NCI-H226 (cell line): ENCODE results near the gene IGF1R.

Experiments used
- DNase-seq: peaks from one replicate; pipeline ENCODE4 v3.0.0-alpha.2; 2015

IGF1R gene

DNA sequence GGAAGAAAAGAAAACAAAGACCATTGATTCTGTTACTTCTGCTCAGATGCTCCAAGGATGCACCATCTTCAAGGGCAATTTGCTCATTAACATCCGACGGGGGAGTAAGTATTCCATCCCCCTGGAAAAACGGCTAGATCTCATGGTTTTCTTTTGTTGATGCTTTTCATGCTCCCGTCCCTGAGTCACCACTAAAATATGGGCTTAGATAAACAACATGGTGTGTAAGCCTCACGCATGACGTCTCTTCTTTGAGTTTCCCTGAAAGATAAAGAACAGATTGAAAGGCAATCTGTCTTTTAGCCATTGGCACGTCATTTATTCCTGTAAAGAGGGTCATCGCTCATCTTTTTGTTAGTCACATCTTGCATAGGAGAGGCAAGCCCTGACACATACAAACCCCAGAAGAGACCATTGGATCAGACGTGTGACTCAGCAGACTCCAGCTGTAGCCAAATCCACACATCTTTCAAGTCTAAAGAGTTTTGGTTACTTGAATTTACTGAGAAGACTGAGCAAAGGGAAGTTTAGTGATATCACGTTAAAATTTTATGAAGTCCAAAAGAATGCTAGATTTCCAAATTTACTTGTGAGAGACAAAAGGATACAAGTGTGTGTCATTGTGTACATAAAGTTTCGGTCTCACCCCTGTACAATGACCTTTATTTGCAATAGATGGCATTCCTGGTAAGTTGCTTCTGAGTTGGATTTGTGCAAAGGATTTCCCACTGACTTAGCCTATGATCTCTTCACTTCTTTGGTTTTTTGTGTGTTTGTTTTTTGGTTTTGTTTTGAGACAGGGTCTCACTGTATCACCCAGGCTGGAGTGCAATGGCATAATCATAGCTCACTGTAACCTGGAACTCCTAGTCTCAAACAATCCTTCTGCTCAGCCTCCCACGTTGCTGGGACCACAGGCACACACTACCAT lies 248.7 kb downstream of the IGF1R start:
- DNase-seq, result peak; percentile 100

DNA sequence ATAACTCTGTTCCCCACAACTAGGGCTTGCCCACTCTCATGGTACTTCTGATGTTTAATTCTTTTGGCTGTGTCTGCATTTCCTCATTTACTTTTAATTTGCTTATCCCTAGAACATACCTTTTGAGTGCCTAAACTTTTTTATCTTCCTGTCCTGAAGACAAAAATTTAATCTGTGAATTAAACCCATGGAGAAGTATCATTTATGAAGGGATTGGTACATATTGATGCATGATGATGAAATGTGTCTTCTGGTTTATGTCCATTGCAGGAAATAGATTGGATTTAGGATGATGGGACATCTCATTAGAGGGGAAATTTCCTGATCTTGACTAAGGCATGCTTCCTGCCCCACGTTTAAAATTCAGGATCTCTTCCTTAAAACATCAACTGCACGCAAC lies 249.8 kb downstream of the IGF1R start:
- no peak for DNase-seq

DNA sequence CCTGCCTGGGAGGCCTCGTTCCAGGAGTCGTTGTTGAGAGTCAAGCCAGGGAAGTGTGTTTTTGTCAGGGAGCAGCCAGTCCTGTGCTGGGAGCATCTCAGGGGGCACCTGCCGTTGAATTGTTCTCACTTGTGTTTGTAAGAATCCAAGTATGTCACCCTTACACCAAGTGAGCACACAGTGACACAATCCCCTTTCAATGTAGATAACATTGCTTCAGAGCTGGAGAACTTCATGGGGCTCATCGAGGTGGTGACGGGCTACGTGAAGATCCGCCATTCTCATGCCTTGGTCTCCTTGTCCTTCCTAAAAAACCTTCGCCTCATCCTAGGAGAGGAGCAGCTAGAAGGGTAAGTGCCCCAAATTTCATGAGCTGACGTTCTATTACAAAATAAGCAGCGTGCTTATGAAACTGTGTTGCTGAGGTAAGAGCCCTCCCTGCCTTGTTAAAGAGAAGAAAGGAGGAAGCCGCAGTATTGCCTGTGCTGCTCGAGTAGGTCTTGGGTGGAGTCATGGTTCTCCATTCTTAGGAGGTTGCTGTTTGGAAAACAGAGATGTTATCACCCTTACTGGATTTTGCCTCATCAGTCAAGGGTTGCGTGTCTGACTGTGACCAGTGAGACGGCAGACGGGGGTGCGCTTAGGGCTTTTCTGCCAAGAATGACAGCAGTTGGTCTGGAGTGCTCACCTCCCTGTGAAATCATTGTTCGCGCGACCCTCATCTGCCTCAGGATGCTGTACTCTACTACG lies 251.1 kb downstream of the IGF1R start:
- peak; percentile 86 for DNase-seq

DNA sequence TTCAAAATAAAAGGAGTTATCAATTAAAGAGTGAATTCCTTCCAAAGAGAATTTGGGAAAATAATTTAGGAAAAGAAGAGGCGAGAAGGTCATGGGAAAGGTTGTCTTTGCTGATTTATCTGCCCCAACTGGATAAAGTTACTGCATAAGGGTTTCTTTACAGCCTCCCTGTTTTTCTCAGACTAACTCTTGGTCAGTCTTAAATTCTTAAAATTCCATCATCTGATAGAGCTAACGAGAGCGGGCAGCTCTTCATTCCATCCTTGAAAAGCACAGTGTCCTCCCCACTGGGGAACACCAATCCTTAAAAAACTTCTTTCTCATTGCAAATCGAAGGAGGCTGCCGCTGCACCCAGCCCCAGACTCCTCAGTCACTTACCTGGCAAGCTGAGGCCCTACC lies 252.0 kb downstream of the IGF1R start:
- peak; percentile 67 for DNase-seq

DNA sequence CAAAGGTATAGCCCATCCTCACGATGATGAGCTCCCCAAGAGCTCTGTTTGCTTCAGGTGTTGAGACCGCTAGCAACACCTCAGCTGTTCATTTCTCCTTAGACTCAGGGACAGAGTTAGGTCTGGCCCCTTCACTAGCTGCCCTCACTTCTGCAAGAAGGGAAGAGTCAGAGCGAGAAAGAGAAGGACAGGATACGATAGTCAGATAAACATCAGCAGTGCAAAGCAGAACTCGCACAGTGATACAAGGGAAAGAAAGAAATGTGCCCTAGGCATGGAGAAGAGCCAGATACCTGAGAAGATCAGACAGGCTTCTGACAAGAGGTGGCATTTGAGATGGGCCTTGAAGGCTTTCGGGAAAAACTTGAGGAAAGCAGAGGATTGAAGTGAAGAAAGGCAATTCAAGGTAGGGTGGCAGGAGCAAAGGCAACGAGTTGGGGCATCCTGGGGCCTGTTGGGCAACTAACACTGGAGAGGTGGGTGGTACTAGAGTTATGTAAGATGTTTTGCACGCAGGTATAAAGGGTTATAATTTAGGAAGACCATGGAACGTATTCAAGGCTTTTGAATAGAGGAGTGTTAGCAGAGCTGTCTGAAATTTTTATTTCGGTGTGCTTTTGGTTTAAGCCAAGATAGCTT lies 253.2 kb downstream of the IGF1R start:
- DNase-seq, result no peak

DNA sequence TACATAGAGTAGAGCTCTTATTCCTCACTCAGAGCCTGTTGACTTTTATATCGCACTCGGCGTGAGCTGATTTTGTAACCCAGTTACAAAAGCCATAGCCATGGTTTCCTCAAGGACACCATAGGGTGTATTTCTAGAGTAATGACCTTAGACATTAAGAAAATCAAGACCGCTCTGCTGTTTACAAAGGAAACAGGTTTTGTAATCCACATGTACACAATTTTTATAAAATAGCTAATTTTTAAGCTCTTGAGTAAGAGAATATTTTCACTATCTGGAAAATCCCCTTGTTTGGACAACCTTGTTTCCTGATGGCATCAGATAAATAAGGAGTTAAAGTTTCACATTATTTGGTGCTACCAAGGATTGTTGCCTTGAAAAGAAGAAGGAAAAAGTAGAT lies 254.6 kb downstream of the IGF1R start:
- DNase-seq, result no peak

DNA sequence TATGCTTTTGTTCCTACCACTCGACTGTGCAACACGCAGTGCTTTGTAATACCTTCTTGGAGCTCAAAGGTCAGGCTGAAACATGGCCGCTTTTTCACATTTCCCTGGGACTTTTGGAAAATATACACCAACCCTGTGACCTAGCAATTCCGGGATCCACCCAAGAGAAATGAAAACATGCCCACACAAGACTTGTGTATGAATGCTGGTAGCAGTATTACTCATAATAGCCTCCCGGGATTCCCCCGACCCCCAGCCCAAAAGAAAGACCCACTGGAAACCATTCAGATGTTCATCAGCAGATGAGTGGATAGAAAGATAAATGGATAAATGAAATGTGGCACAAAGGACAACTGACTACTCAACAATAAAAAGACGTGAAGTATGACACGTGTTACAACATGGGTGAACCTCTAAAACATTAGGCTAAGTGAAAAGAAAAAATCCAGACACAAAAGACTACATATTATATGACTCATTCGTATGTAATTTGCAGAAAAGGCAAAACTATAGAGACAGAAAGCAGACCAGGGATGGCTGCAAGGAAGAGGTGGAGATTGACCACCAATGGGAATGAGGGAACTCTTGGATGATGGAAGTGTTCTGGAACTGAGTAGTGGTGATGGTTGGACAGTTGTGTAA lies 255.2 kb downstream of the IGF1R start:
- peak; percentile 85 for DNase-seq

DNA sequence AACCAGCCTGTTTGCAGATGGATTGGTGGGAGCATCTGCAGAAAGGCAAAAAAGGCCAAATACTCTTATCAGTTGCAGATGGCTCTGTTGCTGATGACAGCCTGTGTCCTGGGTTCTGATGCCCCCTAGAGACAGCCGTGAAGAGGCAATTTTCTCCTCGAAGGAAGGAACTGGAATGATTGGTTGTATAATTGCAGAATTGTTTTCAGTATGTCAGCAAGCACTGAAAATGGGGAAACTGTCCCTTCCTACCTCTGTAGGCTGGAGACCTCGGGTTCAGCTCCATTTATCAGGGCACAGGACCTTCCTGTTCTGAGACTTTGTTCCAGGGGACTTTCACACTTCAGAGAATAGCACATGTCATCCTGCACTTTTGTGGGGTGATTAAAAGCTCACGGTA lies 256.2 kb downstream of the IGF1R start:
- peak; percentile 64 for DNase-seq

DNA sequence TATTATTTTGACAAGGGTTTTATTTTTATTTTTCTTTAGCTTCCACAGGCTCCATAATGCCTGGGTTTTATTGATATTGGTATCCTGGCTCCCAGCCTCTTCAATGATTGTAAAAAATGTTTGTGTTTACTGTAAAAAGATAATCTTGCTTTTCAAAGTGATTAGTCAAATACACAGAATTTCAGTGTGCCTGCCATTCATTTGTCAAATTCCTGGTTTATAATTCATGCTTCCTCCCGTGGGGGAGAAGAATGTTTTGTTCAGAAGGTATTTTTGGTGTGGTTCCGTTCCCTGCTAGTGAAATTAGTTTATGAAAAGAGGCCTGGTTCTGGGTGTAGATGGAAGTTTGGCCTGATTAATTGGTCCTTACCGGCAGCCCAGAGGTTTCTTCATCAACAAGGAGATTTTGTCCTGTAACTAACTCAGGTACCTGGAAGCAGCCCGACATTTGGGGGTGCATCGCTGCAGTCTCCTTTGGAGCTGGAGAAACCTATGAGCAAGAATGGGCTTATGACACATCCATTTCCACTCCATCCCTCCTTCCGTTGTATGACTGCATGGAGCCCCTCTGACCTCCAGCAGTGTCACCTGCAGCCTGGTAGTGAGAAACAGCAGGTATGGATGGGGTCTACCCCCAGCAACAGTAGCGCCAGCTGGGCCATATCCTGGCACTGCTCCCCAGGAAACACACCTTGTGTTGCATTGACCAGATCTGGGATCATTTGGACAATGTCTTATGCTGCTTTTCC lies 257.8 kb downstream of the IGF1R start:
- DNase-seq, result peak; percentile 78

DNA sequence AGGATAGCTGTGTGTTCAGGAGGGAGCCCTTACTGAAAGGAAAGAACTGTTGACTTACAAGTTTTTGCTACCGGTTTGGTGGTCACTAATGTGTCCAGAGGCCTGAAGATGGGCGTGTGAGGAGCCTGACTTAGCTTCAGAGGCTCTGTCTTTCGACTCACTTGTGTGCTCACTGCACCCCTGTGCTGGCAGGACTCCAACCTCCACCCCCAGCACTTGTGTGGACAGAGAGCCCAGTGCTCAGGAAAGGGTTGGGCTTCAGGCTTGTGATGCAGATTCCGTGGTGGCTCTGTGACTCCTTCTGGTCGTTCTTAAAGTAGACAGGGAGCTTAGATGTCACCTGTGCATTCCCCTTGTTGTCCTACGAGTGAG lies 258.4 kb downstream of the IGF1R start:
- peak; percentile 69 for DNase-seq

DNA sequence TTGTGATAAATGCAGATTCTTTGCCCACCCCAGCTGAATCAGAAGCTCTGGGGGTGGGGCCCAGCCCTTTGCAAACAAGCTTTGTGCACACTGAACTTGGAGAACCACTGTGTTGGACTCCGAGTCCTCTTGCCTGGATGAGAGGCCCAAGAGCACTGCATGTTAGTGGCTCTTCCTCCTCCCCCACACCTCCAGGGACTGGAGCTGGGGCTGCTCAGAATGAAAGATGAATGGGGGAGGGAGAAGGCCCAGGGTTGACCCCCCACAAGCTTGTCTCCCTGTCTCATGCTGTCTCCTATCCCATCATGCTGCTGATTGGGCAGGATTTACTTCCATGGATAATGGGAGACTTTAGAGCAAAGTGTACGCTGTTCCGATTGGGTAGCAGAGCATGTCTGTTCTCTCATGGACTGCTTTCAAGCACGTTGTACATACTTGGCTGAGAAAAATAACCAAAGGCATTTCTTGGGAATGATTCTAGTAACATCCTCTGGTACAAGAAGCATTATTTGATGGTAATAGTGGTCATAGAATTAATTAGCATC lies 259.7 kb downstream of the IGF1R start:
- DNase-seq, result no peak

DNA sequence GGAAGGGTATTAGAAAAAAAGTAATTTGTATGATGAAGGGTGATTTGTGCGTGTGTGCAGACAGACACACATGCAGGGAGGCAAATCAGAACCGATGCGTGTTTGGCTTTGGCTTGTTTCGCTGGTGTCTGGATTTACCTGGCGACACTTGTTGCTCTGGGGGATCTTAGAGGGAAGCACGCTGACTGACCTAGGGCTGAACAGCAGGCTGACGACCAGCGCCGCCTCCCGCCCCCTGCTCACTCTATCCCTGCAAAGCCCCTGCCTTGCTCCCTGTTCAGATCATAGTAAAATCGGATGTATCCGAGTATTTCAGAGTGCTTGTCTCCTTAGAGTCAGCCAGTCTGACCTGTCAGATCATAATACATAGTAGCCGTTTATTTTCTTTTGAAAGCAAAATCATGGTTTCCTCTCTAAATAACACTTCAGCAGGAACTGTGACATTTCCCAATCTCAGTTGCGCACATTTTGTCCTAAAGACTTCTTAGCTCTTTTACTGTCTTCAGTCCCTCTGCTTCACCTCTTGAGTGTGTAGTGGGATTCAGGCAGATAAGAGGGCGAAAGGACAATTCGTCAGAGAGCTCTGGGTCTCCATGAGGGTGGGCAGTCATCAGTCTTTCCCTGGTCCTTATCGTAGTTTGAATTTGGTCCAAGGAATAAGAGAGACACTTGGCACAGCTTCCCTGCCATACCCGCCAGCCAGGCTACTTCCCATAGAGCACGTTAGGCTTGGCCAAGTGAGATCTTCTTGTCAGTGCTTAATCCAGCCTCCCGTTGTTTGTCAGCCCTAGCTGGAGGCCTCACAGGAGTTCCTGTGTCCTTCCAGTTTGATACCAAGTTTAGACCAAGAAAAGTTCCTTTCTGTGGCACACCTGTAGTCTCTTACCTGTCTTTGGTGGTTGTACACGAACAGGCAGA lies 261.9 kb downstream of the IGF1R start:
- no peak for DNase-seq

DNA sequence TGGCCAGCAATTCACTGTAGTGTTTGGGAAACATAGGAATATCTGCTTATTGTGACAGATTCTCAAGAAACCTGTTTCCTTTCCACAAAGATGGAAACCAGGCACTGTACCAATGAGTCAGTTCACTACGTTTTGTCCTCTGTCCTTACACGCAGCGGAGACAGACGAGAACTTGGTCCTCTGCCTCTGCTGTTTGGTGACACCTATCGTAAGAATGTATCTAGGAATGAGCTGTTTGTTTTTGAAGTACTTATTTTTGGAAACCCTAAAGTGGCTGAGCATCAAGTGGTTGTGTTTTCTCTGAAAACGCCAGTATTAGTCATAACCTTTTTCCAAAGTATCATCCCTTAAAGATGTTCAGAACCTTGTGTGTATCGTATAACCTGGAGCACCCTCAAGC lies 266.3 kb downstream of the IGF1R start:
- no peak for DNase-seq

DNA sequence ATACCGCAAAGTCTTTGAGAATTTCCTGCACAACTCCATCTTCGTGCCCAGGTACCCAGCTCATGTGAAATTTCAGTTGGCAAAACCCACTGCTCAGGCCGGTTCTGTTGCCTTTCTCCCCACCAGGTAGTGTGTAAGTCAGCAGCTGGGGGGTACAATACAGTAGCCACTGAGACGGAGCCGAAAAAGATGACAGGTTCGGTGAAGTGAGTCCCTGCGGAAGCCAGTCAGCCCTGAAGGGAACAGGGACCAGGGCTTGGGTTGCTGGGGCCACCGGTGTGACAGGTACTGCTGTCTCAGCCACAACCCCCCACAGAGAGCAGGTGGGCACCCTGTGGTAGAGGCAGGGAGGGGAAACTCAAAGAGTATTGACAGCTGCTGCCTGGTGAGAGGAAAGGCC lies 268.5 kb downstream of the IGF1R start:
- no peak for DNase-seq

DNA sequence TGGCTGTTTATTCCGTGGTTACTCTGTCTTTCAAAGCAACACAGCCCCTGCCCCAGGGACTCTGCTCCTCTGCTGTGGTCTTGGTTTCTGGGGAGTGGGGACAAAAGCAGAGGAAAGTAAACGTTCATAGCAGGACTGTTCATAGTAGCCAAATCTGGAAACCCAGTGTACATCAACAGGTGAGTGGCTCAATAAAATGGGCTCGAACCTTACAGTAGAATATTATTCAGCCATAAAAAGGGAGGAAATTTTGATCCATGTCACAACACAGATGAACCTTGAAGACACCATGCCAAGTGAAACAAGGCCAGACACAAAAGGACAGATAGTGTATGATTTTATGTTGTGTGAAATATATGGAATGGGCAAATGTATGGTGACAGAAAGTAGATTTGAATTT lies 269.1 kb downstream of the IGF1R start:
- no peak for DNase-seq

DNA sequence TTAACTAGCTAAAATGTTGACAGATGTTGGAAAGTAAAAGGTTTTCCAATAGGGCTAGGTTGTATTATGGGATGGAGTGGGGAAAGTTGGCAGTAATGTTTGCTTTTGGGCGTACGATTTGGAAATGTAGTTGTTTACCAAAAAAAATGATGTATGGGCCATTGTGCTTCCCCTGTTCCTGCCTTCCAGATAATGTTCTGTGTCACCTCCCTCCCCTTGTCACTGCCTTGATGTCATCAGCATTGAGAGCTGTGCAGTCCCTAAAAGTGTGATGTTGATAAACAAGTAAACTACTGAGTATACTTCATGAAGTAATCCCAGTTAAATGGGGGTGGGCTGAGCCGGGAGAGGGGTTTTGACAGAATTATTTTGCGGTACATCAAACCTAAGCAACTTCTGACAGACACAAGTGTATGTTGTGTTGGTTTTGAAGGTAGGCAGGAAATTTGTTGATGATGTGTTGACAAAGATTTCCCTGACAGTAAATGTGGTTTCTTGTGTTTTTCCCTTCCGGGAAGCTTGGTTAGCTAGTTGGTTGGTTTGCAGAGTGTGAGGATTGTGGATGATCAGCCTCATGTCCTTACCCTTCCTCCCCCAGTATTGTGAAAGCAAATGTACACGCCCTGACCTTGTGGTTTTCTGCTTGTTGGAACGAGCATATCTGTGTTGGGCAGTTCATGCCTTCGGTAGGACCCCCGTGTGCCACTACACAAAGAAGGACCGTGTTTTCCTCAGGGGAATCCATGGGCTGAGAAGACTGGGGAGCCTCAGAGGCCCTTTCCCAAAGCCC lies 271.9 kb downstream of the IGF1R start:
- no peak for DNase-seq

DNA sequence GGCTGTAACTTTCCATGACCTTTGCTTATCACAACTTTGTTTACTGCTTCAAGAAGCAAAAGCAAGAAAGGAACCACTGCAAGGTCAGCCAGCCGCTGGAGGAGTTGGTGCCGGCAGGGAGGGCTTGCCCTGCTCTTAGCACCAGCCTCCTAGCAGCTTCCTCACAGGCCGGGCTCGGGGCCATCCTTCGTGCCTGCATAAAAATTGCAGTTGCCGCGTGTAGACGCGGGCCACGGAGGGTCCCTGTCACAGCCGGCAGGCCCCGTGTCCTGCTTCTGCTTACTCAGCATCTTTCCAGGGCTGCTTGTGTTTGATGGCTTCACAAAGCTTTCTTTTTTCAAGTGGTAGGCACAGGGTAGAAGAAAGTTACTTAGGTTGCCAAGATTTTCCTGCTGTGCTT lies 274.8 kb downstream of the IGF1R start:
- DNase-seq, result no peak

DNA sequence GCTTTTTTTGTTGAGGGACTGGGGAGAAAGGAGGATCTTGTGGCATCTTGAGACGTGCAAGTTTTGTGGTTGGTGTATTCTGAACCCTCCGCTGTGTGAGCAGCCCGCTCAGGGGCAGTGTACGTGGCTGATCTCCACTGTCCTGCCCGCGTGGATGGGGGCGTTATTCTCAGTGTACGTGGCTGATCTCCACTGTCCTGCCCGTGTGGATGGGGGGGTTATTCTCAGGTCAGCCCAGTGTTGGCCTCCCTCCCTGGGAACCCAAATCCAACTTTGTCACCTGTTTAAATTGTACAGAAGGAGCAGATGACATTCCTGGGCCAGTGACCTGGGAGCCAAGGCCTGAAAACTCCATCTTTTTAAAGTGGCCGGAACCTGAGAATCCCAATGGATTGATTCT lies 275.2 kb downstream of the IGF1R start:
- DNase-seq, result no peak

DNA sequence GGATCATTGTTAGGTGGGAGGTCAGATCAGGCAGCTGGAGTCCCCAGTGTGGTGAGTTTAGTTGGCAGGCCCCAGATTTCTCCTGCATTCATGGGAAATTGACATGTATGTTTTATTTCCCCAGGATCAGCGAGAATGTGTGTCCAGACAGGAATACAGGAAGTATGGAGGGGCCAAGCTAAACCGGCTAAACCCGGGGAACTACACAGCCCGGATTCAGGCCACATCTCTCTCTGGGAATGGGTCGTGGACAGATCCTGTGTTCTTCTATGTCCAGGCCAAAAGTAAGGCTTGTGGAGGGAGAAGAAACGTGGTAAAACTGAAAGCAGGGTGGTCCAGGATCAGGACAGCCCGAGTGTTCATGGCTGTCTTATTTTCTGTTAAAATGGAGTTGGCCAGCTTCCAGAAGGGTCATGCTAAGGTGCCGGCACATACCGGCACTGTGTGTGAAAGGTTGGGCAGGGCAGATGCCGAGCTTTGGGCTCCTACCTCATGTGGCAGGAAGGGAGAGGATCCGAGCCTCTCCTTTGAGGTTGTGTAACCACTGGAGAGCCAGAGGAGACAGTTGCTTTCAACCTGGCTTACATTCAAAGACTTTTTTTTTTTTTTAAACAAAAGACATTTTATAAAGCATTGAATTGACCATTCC lies 276.2 kb downstream of the IGF1R start:
- peak; percentile 21 for DNase-seq

DNA sequence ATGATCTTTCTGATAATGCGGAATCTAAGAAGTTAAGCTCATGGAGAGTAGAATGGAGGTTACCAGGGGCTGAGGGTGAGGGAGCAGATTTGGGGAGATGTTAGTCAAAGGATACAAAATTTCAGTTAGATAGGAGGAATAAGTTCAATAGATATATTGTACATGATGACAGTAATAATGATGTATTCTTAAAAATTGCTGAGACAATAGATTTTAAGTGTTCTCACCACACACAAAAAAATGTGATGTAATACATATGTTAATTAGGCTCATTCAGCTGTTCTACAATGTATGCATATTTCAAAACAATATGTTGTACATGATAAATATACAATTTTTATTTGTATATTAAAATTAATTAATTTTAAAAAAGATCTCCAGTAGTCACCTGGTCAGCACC lies 277.9 kb downstream of the IGF1R start:
- DNase-seq, result no peak
